Mammary epithelial cell (primary cell): ENCODE data around the gene POLH.
"Not testable (repeated sequence)": the region's sequence is repeated elsewhere in the genome, so short reads cannot be mapped to it uniquely, and the experiment has no call there.

Source experiments
- EZH2 ChIP-seq: IDR thresholded peaks from 2 replicates; pipeline ENCODE4 v1.6.1; 2012; ENCODE audit warnings: low read length, inconsistent platforms, borderline replicate concordance
- TF ChIP-seq, protein P1 (sequence below), 2 donors: IDR thresholded peaks in 1 of 2; conservative IDR thresholded peaks in 1 of 2; 2 replicates each; pipeline ENCODE4 v1.5.1; 2011 to 2012; ENCODE audit warnings: inconsistent platforms in 2 of 2, low read length in 2 of 2, mild to moderate bottlenecking in 2 of 2, control low read depth in 1 of 2, low read depth in 1 of 2; ENCODE audit not compliant: insufficient read depth in 1 of 2; ENCODE audit errors: extremely low read depth in 1 of 2

DNA sequence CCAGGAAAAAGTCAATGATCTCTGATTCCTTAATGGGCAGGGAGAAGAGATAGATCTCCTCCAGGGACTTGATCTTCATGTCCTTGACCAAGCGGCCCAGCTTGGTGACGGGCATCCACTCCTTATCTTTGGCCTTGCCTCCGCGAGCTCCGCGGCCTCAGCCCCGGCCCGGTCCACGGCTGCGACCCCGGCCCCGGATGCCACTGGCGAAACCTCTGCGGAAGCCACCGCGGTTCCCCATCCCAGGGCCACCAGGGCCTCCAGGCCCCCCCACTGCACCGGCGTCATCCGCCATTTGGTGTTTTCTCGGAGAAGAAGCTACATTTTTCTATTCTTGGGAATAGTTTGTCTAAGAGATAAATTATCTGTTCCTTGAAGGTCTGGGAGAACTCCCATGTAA lies 36.6 kb upstream of the POLH start:
- TF ChIP-seq, protein P1, sequence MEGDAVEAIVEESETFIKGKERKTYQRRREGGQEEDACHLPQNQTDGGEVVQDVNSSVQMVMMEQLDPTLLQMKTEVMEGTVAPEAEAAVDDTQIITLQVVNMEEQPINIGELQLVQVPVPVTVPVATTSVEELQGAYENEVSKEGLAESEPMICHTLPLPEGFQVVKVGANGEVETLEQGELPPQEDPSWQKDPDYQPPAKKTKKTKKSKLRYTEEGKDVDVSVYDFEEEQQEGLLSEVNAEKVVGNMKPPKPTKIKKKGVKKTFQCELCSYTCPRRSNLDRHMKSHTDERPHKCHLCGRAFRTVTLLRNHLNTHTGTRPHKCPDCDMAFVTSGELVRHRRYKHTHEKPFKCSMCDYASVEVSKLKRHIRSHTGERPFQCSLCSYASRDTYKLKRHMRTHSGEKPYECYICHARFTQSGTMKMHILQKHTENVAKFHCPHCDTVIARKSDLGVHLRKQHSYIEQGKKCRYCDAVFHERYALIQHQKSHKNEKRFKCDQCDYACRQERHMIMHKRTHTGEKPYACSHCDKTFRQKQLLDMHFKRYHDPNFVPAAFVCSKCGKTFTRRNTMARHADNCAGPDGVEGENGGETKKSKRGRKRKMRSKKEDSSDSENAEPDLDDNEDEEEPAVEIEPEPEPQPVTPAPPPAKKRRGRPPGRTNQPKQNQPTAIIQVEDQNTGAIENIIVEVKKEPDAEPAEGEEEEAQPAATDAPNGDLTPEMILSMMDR (conservative IDR thresholded peaks at IDR 0.05 in 1 of 2, IDR thresholded peaks at IDR 0.05 in 1 of 2; ENCODE audit: extremely low read depth in 1 of 2, insufficient read depth in 1 of 2, low read depth in 1 of 2, low read length in 2 of 2): not testable (repeated sequence)
- not testable (repeated sequence) for TF ChIP-seq EZH2
